Head of caudate nucleus (tissue), 42 donors: ENCODE data around the gene ASPSCR1.

Experiments used
- DNase-seq, 42 donors: peaks; one replicate each; pipeline versions ENCODE4 v3.0.0 to v3.0.0-alpha.2; 2020 to 2021; ENCODE audit warnings: mixed read lengths in 7 of 42
- intact Hi-C: fragments of 100-400 bp; cut with DNase I; formaldehyde crosslinking; loops from one replicate; pipeline ENCODE4 v1.15.0; 2022

ASPSCR1 gene

GRCh38 chr17:82064433-82065192 lies 87.2 kb downstream of the ASPSCR1 start:
- no peak for DNase-seq
- intact Hi-C loops: no loop called here

- no peak for DNase-seq
- intact Hi-C loops: no loop called here
These were observed 87.8 kb downstream of the ASPSCR1 start for GRCh38 chr17:82065193-82065637.

- DNase-seq: peak in 41 of 42 donors; percentile 15 to 86 (median 71)
- intact Hi-C loops: no loop called here
These were observed 88.3 kb downstream of the ASPSCR1 start, which contains the start of gene DUS1L for GRCh38 chr17:82065638-82066303. Gene DUS1L, minus strand, starts transcription at chr17:82065804. Its CDS starts 745 bp downstream, at chr17:82065059.
